Mucosa of descending colon (tissue), 3 donors: ENCODE measurements around the gene DPRX. TPM values are rescaled to one million over a fixed set of nuclear protein-coding genes. Genes with fewer than 3 reads are reported as not detected.

Experiments used
- ATAC-seq: fragments of 200-7000 bp; cut with Tn5 transposase; one replicate; pipeline ENCODE4 v1.9.1; 2020; ENCODE audit warnings: mild to moderate bottlenecking, moderate library complexity
- DNase-seq, 3 donors: peaks; one replicate each; pipeline ENCODE4 v3.0.0-alpha.2; 2020
- H3K36me3 ChIP-seq: fragments of 200-600 bp; one replicate; pipeline ENCODE4 v1.8.0; 2021; ENCODE audit warnings: low read depth, mild to moderate bottlenecking
- H3K4me1 ChIP-seq: fragments of 200-600 bp; one replicate; pipeline ENCODE4 v1.8.0; 2021; ENCODE audit warnings: low read depth, mild to moderate bottlenecking
- H3K4me3 ChIP-seq: fragments of 200-600 bp; one replicate; pipeline ENCODE4 v1.8.0; 2021; ENCODE audit warnings: mild to moderate bottlenecking
- H3K9me3 ChIP-seq: fragments of 200-600 bp; one replicate; pipeline ENCODE4 v1.8.0; 2021; ENCODE audit warnings: mild to moderate bottlenecking
- intact Hi-C, 2 donors: fragments of 100-400 bp; cut with DNase I in 1 of 2; cut with micrococcal nuclease in 1 of 2; formaldehyde crosslinking; loops; one replicate each; pipeline versions ENCODE4 v1.11.0 to v1.11.1; 2022; cut with DNase I, micrococcal nuclease
- total RNA-seq, 3 donors: library from RNA; stranded (reverse); fragmentation: NEBNext Ultra II Directional in 2 of 3; extraction: Animal tissue kit (Norgen Biotek cat#: 25700) in 2 of 3; gene quantifications; one replicate each; pipeline versions ENCODE4 v1.2.1 to v1.2.4, GENCODE V29; 2021 to 2023
- TF ChIP-seq, protein P1 (sequence below): fragments of 200-600 bp; IDR thresholded peaks from one replicate; pipeline ENCODE4 v1.8.0; 2022; ENCODE audit warnings: antibody characterized with exemption, mild to moderate bottlenecking
- donor health status: DM: no; HTN: no; CAD: no; lungs with moderate emphysema.
- donor health status: DM: no; HTN: no; CAD: no.
- donor health status: DM: no; HTN: yes; CAD: no.

The DPRX gene
- total RNA-seq, 3 donors from 2014 or later: not detected

DNA sequence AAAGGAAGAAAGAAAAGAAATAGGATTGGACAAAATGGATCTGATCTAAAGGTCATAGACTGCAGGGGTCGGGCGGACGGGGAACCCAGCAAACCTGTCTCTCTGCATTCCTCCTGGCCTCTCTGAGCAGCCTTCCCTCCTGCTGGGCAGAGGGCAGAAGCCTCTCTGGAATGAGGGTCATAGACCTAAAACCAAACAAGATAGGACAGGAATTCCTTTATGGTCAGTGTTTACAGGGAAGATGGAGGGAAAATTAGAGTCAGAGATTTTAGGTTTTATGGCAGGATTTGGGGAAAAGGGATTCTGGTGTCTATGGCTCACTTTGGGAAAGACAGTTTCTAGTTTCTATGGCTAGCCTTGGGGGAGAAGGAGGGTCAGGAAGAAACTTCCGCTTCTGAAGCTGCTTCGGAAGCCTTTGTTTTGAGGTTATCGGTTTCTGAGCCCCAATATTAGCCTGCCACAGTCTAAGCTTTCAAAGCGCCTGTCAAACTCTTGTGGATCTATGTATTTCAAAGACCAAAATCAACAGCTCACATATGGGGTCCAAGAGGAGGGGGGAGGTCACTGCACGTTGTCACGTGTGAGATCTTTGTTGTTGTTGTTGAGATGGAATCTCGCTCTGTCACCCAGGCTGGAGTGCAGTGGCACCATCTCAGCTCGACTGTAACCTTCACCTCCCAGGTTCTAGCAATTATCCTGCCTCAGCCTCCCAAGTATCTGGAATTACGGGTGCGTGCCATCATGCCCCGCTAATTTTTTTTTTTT is 18.9 kb upstream of the DPRX start:
- TF ChIP-seq, protein P1, sequence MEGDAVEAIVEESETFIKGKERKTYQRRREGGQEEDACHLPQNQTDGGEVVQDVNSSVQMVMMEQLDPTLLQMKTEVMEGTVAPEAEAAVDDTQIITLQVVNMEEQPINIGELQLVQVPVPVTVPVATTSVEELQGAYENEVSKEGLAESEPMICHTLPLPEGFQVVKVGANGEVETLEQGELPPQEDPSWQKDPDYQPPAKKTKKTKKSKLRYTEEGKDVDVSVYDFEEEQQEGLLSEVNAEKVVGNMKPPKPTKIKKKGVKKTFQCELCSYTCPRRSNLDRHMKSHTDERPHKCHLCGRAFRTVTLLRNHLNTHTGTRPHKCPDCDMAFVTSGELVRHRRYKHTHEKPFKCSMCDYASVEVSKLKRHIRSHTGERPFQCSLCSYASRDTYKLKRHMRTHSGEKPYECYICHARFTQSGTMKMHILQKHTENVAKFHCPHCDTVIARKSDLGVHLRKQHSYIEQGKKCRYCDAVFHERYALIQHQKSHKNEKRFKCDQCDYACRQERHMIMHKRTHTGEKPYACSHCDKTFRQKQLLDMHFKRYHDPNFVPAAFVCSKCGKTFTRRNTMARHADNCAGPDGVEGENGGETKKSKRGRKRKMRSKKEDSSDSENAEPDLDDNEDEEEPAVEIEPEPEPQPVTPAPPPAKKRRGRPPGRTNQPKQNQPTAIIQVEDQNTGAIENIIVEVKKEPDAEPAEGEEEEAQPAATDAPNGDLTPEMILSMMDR: no peak
- Histone ChIP-seq H3K9me3 (peaks cover 23% of the 10 kb centered on the region), H3K36me3 (no peaks in the 10 kb centered on the region), H3K4me3 (no peak overlapping the region), H3K4me1 (no peaks in the 10 kb centered on the region)
- intact Hi-C loops: no loop called here
- ATAC-seq (no peak), DNase-seq (no peak)

DNA sequence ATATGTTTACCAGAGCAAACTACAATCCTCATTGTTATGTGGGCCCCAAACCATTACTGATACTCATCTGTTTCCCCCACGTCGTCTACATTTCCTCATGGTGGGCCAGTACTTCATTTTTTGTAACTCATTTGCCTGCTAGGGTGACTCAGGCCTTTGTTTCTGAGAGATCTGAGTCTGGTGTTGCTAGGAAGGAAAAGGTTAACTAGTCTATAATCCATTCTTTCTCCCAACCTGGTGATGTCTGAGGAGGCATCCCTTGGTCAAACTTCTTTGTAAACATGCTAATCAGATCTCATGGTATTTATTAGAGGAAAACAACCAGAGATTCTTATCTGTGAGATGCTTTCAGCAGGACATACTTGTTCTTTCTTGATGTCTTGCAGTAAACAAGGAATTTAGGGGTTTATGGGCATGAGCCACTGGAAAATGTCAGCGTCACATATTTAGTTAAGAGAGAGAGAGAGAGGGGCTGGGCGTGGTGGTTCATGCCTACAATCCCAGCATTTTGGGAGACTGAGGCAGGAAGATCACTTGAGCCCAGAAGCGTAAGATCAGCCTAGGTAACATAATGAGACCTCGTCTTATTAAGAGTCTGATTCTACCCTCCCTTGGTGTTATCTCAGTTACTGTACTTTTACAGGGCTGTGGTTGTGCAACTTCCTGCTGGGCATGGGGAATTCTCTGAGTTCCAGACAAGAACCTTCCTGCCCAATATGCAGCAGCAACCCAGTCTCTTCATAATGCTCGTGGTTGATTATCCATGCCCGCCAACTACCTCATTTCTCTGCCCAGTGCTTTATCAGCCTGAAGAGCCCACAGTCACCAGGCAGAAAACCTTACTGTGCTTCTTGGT is 9.7 kb upstream of the DPRX start:
- no peak overlapping the region for H3K4me3 ChIP-seq
- intact Hi-C loops: no loop called here
- ATAC-seq (no peak), DNase-seq (no peak)
- TF ChIP-seq, protein P1: no peak
- no peaks in the 10 kb centered on the region for H3K36me3 ChIP-seq
- peaks cover 23% of the 10 kb centered on the region for H3K9me3 ChIP-seq
- H3K4me1 ChIP-seq: no peaks in the 10 kb centered on the region

DNA sequence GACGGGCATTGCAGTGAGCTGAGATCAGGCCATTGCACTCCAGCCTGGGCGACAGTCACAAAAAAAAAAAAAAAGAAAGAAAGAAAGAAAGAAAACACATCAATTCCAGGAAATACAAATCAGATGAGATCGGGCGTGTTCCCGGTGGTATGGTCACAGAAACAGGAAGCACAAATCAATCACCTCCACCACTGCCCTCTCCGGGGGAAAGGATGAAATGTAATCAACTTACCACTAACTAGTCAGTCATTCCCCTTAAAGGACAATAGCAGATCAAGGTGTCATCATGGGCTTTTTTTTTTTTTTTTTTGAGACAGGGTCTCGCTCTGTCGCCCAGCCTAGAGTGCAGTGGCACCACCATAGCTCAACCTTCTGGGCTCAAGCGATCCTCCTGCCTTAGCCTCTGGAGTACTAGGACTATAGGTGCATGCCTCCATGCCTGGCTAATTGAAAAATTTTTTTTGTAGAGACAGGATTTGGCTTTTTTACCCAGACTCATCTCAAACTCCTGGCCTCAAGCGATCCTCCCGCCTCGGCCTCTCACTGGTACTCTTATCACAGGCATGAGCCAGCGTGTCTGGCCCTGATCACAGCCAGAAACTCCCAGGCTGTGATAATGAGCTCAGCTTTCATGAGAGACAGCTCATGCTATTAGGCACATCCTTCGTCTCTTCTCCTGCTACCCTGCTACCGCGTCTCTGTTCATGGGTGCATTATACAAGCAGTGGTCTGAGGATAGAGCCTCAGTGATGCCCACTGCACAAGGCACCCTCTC is 6.8 kb upstream of the DPRX start:
- ATAC-seq (no peak), DNase-seq (no peak)
- Histone ChIP-seq H3K9me3 (peaks cover 24% of the 10 kb centered on the region), H3K36me3 (no peaks in the 10 kb centered on the region), H3K4me3 (no peak overlapping the region), H3K4me1 (no peaks in the 10 kb centered on the region)
- TF ChIP-seq, protein P1: no peak
- intact Hi-C loops: no loop called here

DNA sequence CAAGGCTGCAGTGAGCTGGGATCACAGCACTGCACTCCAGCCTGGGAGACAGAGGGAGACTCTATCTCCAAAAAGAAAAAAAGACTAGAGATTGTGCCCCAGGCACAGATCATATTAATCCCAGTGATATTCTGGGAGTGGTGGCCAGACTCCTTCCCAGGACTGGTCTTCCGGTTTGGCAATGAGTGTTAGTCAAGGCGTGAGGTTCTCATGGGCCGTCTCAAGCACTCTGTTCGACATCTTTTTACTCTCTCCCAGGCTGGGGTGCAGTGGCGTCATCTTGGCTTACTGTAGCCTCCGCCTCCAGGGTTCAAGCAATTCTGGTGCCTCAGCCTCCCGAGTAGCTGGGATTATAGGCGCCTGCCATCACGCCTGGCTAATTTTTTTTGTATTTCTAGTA is 5.3 kb upstream of the DPRX start:
- peaks cover 27% of the 10 kb centered on the region for H3K9me3 ChIP-seq
- TF ChIP-seq, protein P1: no peak
- ATAC-seq (no peak), DNase-seq (no peak)
- intact Hi-C loops: no loop called here
- H3K4me3 ChIP-seq: no peak overlapping the region
- no peaks in the 10 kb centered on the region for H3K4me1 ChIP-seq
- no peaks in the 10 kb centered on the region for H3K36me3 ChIP-seq

DNA sequence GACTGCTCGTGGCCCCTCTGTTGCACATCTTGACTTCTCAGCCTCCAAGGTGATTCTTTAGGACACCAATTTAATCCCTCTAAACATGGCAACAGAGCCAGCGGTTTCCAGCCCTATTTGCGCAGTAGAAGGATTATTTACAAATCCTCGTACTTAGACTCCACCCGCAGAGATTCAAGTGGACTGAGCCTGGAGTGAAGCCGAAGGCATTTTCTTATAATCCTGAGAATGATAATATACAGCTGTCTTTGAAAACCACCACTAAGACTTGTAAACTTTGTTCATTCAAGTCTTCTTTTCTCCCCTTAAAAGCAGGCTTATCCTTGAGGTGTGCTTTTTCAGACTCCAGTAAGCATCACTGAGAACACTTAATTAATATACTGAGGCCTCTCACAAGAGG is 4.8 kb upstream of the DPRX start:
- Histone ChIP-seq H3K36me3 (no peaks in the 10 kb centered on the region), H3K4me3 (no peak overlapping the region), H3K4me1 (no peaks in the 10 kb centered on the region), H3K9me3 (peaks cover 29% of the 10 kb centered on the region)
- TF ChIP-seq, protein P1: no peak
- ATAC-seq: no peak
- intact Hi-C loops: no loop called here
- DNase-seq: peak in 1 of 3 donors; percentile 4
